Thymus (tissue), 11 donors: ENCODE data around the gene SPAST. TPM values are rescaled to one million over a fixed set of nuclear protein-coding genes. Genes with fewer than 3 reads are reported as not detected.
"Not testable (repeated sequence)": the region's sequence is repeated elsewhere in the genome, so short reads cannot be mapped to it uniquely, and the experiment has no call there.

Experiments used
- DNase-seq, 9 donors: peaks; one replicate each; pipeline ENCODE4 v3.0.0-alpha.2; 2013; ENCODE audit warnings: low spot score in 9 of 9, low read depth in 6 of 9, missing footprints in 1 of 9
- H3K27ac ChIP-seq, 2 donors: one replicate each; pipeline ENCODE4 v1.5.1; 2013; ENCODE audit warnings: control low read depth in 1 of 2, low read depth in 1 of 2, low read length in 1 of 2, mild to moderate bottlenecking in 1 of 2, moderate library complexity in 1 of 2
- H3K27me3 ChIP-seq, 2 donors: one replicate each; pipeline ENCODE4 v1.5.1; 2013; ENCODE audit warnings: low read length in 1 of 2; ENCODE audit not compliant: control insufficient read depth in 2 of 2, insufficient read depth in 1 of 2
- H3K36me3 ChIP-seq, 2 donors: one replicate each; pipeline ENCODE4 v1.5.1; 2013; ENCODE audit warnings: low read length in 1 of 2, mild to moderate bottlenecking in 1 of 2, moderate library complexity in 1 of 2; ENCODE audit not compliant: control insufficient read depth in 2 of 2, insufficient read depth in 2 of 2
- H3K4me1 ChIP-seq, 2 donors: one replicate each; pipeline ENCODE4 v1.5.1; 2013; ENCODE audit warnings: low read length in 2 of 2; ENCODE audit not compliant: control insufficient read depth in 2 of 2, insufficient read depth in 2 of 2
- H3K4me3 ChIP-seq, 2 donors: one replicate each; pipeline ENCODE4 v1.5.1; 2013; ENCODE audit warnings: low read length in 2 of 2, control low read depth in 1 of 2, mild to moderate bottlenecking in 1 of 2
- H3K9me3 ChIP-seq, 2 donors: one replicate each; pipeline ENCODE4 v1.5.1; 2013; ENCODE audit warnings: low read length in 1 of 2, mild to moderate bottlenecking in 1 of 2; ENCODE audit not compliant: control insufficient read depth in 2 of 2, insufficient read depth in 1 of 2
- WGBS: extraction: QIAGEN DNeasy Blood & Tissue Kit; methylation state at CpG from one replicate; pipeline ENCODE4 v1.1.7; 2013; 5-methylcytosine and 5-hydroxymethylcytosine counted together
- polyA plus RNA-seq: library from polyadenylated mRNA; stranded (reverse); fragments of 200-250 nt; gene quantifications from one replicate; pipeline ENCODE4 v1.2.3, GENCODE V29; 2013
- total RNA-seq: library from RNA; stranded (reverse); fragments of 120-200 nt; gene quantifications from one replicate; pipeline ENCODE4 v1.2.4, GENCODE V29; 2013
- donor health status: healthy.

The SPAST gene
- total and polyA plus RNA-seq, 2 donors, result 12.7 to 28.5 TPM

- H3K27ac ChIP-seq, H3K4me3 ChIP-seq: not testable (repeated sequence)
- WGBS, result 62% methylated on average over 3 of the region's 3 CpGs
Observed at GRCh38 chr2:32054583-32054982, 8.8 kb upstream of the SPAST start.

GRCh38 chr2:32058130-32058529 lies 5.2 kb upstream of the SPAST start:
- no peaks in the 10 kb centered on the region for H3K36me3 ChIP-seq
- no peak for DNase-seq
- H3K27me3 ChIP-seq, result no peaks in the 10 kb centered on the region
- no peaks in the 10 kb centered on the region for H3K4me1 ChIP-seq
- H3K4me3 ChIP-seq, result no peak overlapping the region
- 97% methylated on average over 2 of the region's 2 CpGs for WGBS
- H3K27ac ChIP-seq, result no peak overlapping the region
- H3K9me3 ChIP-seq, result no peaks in the 10 kb centered on the region

More at GRCh38 chr2:32054583-32054982, 8.8 kb upstream of the SPAST start:
- H3K27me3 ChIP-seq, DNase-seq, H3K4me1 ChIP-seq, H3K9me3 ChIP-seq, H3K36me3 ChIP-seq: not testable (repeated sequence)

GRCh38 chr2:32060266-32060665 lies 3.1 kb upstream of the SPAST start:
- WGBS, result 98% methylated on average over 2 of the region's 2 CpGs
- no peak overlapping the region for H3K27ac ChIP-seq
- H3K4me3 ChIP-seq, result no peak overlapping the region
- H3K36me3 ChIP-seq, result no peaks in the 10 kb centered on the region
- no peaks in the 10 kb centered on the region for H3K27me3 ChIP-seq
- peaks cover 0 to 3% of the 10 kb centered on the region in 2 donors for H3K4me1 ChIP-seq
- H3K9me3 ChIP-seq, result no peaks in the 10 kb centered on the region
- DNase-seq, result no peak

- Histone ChIP-seq H3K4me3 (no peak overlapping the region), H3K27me3 (no peaks in the 10 kb centered on the region), H3K9me3 (no peaks in the 10 kb centered on the region), H3K4me1 (peaks cover 2 to 6% of the 10 kb centered on the region in 2 donors), H3K36me3 (no peaks in the 10 kb centered on the region), H3K27ac (no peak overlapping the region)
- 99% methylated on average over 8 of the region's 8 CpGs for WGBS
- no peak for DNase-seq
Observed at GRCh38 chr2:32061430-32061829, 1.9 kb upstream of the SPAST start.

GRCh38 chr2:32061973-32062861 lies 1.1 kb upstream of the SPAST start:
- Histone ChIP-seq H3K27me3 (no peaks in the 10 kb centered on the region), H3K4me3 (peak overlapping the region; percentile 76 to 85), H3K9me3 (no peaks in the 10 kb centered on the region), H3K27ac (no peak overlapping the region), H3K4me1 (peaks cover 2 to 6% of the 10 kb centered on the region in 2 donors), H3K36me3 (no peaks in the 10 kb centered on the region)
- peak in 4 of 9 donors; percentile 5 to 31 (median 10) for DNase-seq
- 51% methylated on average over 13 of the region's 13 CpGs for WGBS

GRCh38 chr2:32064021-32064601 lies 755 bp downstream of the SPAST start:
- WGBS, result under 1% methylated on average over 40 of the region's 40 CpGs
- no peaks in the 10 kb centered on the region for H3K9me3 ChIP-seq
- peak in 4 of 9 donors; percentile 26 to 47 (median 27) for DNase-seq
- no peaks in the 10 kb centered on the region for H3K36me3 ChIP-seq
- H3K27ac ChIP-seq, result peak overlapping the region; percentile 91
- peak overlapping the region; percentile 76 to 85 for H3K4me3 ChIP-seq
- H3K27me3 ChIP-seq, result no peaks in the 10 kb centered on the region
- H3K4me1 ChIP-seq, result peaks cover 2 to 6% of the 10 kb centered on the region in 2 donors

GRCh38 chr2:32064713-32065112 lies 1.4 kb downstream of the SPAST start:
- Histone ChIP-seq H3K27ac (no peak overlapping the region), H3K4me3 (peak overlapping the region; percentile 76 to 85)

GRCh38 chr2:32067549-32067948 lies 4.2 kb downstream of the SPAST start:
- Histone ChIP-seq H3K9me3 (no peaks in the 10 kb centered on the region), H3K27me3 (no peaks in the 10 kb centered on the region), H3K4me3 (no peak overlapping the region), H3K4me1 (peaks cover 2 to 6% of the 10 kb centered on the region in 2 donors), H3K36me3 (no peaks in the 10 kb centered on the region), H3K27ac (no peak overlapping the region)
- 98% methylated on average over 2 of the region's 2 CpGs for WGBS
- DNase-seq, result no peak

More at GRCh38 chr2:32064713-32065112, 1.4 kb downstream of the SPAST start:
- H3K9me3 ChIP-seq, result no peaks in the 10 kb centered on the region
- 87% methylated on average over 8 of the region's 8 CpGs for WGBS
- no peaks in the 10 kb centered on the region for H3K36me3 ChIP-seq
- H3K27me3 ChIP-seq, result no peaks in the 10 kb centered on the region
- H3K4me1 ChIP-seq, result peaks cover 2 to 6% of the 10 kb centered on the region in 2 donors
- DNase-seq, result no peak

GRCh38 chr2:32074134-32074506 lies 10.8 kb downstream of the SPAST start:
- no peak for DNase-seq
- no peaks in the 10 kb centered on the region for H3K4me1 ChIP-seq
- H3K9me3 ChIP-seq, result no peaks in the 10 kb centered on the region
- H3K27ac ChIP-seq, result no peak overlapping the region
- no peak overlapping the region for H3K4me3 ChIP-seq
- no peaks in the 10 kb centered on the region for H3K27me3 ChIP-seq
- WGBS, result 98% methylated on average over 2 of the region's 2 CpGs
- peaks cover 6 to 10% of the 10 kb centered on the region in 2 donors for H3K36me3 ChIP-seq
